T-helper 2 cell treated with Interferon-gamma antibody and Interleukin-4, amounts not matched to agents 100 ng/mL and 5 ng/mL, for 36 hours (primary cell): Measurements from ENCODE around the gene RNF150. TPM values are rescaled to one million over a fixed set of nuclear protein-coding genes. Genes with fewer than 3 reads are reported as not detected.
"Not testable (repeated sequence)": the region's sequence is repeated elsewhere in the genome, so short reads cannot be mapped to it uniquely, and the experiment has no call there.

Source experiments
- intact Hi-C: fragments of 100-400 bp; cut with micrococcal nuclease; formaldehyde crosslinking; loops from one replicate; pipeline ENCODE4 v1.15.1; 2023
- total RNA-seq: library from RNA; stranded (reverse); gene quantifications from 2 replicates; pipeline ENCODE4 v1.2.3, GENCODE V29; 2022

RNF150 gene
- total RNA-seq, result not detected in 2 replicates

GRCh38 chr4:141133146-141133998, at the start of gene RNF150:
Gene RNF150 (minus strand): TSS chr4:141133469.
- intact Hi-C loops, result loop anchor here (1.0 kb wide), 1 partner anchor 272 kb away; no protein-coding TSS in a partner anchor

- intact Hi-C loops, result no loop called here
These were observed 47.9 kb upstream of the RNF150 start for GRCh38 chr4:141180991-141181761.

GRCh38 chr4:141179474-141180373, 46.5 kb upstream of the RNF150 start:
- intact Hi-C loops, result no loop called here

GRCh38 chr4:141177171-141177570, 43.9 kb upstream of the RNF150 start:
- intact Hi-C loops, result no loop called here

- intact Hi-C loops, result no loop called here
These were observed 41.2 kb upstream of the RNF150 start for GRCh38 chr4:141174457-141174856.

GRCh38 chr4:141170671-141171070, 37.4 kb upstream of the RNF150 start:
- intact Hi-C loops, result no loop called here

GRCh38 chr4:141169391-141169790, 36.1 kb upstream of the RNF150 start:
- intact Hi-C loops, result no loop called here

- intact Hi-C loops, result not testable (repeated sequence)
These were observed 31.7 kb upstream of the RNF150 start for GRCh38 chr4:141165001-141165400.

GRCh38 chr4:141159027-141159426, 25.8 kb upstream of the RNF150 start:
- intact Hi-C loops, result no loop called here

GRCh38 chr4:141158219-141158618, 24.9 kb upstream of the RNF150 start:
- intact Hi-C loops, result no loop called here

- intact Hi-C loops, result no loop called here
These were observed 22.3 kb upstream of the RNF150 start for GRCh38 chr4:141155586-141155985.

- intact Hi-C loops, result no loop called here
These were observed 21.5 kb upstream of the RNF150 start for GRCh38 chr4:141154725-141155124.

- intact Hi-C loops, result no loop called here
These were observed 20.7 kb upstream of the RNF150 start for GRCh38 chr4:141153751-141154510.

GRCh38 chr4:141144207-141144606, 10.9 kb upstream of the RNF150 start:
- intact Hi-C loops, result no loop called here

- intact Hi-C loops, result no loop called here
These were observed 9.2 kb upstream of the RNF150 start for GRCh38 chr4:141142423-141142822.

- intact Hi-C loops, result no loop called here
These were observed 7.3 kb upstream of the RNF150 start for GRCh38 chr4:141140391-141141200.

GRCh38 chr4:141133999-141134995, 1.0 kb upstream of the RNF150 start:
- intact Hi-C loops, result loop anchor here (1.0 kb wide), 1 partner anchor 273 kb away; no protein-coding TSS in a partner anchor

- intact Hi-C loops, result loop anchor here (1.0 kb wide), 1 partner anchor 271 kb away; no protein-coding TSS in a partner anchor
These were observed 542 bp downstream of the RNF150 start for GRCh38 chr4:141132709-141133145.
